Liver (tissue), 9 donors: ENCODE data around the gene ZNF316. TPM values are rescaled to one million over a fixed set of nuclear protein-coding genes. Genes with fewer than 3 reads are reported as not detected.

ENCODE experiments used
- DNase-seq: peaks from one replicate; pipeline ENCODE4 v3.0.0-alpha.2; 2017; ENCODE audit warnings: low spot score
- H3K27ac ChIP-seq, 2 donors: one replicate each; pipeline ENCODE4 v1.7.0; 2013; ENCODE audit warnings: inconsistent platforms in 2 of 2, low read length in 2 of 2, control low read depth in 1 of 2, low read depth in 1 of 2, mild to moderate bottlenecking in 1 of 2
- H3K27me3 ChIP-seq, 4 donors: one replicate each; pipeline versions ENCODE4 v1.6.1 to v1.7.0; 2013; ENCODE audit warnings: low read length in 3 of 4, inconsistent platforms in 1 of 4, mild to moderate bottlenecking in 1 of 4, moderate library complexity in 1 of 4; ENCODE audit not compliant: control insufficient read depth in 4 of 4, insufficient read depth in 4 of 4
- H3K36me3 ChIP-seq, 4 donors: one replicate each; pipeline versions ENCODE4 v1.6.1 to v1.7.0; 2013; ENCODE audit warnings: low read length in 3 of 4, mild to moderate bottlenecking in 3 of 4, low read depth in 1 of 4, moderate library complexity in 1 of 4; ENCODE audit not compliant: control insufficient read depth in 4 of 4, insufficient read depth in 3 of 4
- H3K4me1 ChIP-seq, 4 donors: one replicate each; pipeline versions ENCODE4 v1.6.1 to v1.7.0; 2013; ENCODE audit warnings: low read length in 3 of 4, mild to moderate bottlenecking in 3 of 4, moderate library complexity in 1 of 4; ENCODE audit not compliant: control insufficient read depth in 4 of 4, insufficient read depth in 4 of 4
- H3K4me3 ChIP-seq, 3 donors: one replicate each; pipeline versions ENCODE4 v1.6.1 to v1.7.0; 2013; ENCODE audit warnings: low read length in 3 of 3, control low read depth in 1 of 3, low read depth in 1 of 3, mild to moderate bottlenecking in 1 of 3
- H3K9ac ChIP-seq, 2 donors: one replicate each; pipeline ENCODE4 v1.7.0; 2013; ENCODE audit warnings: low read length in 2 of 2, mild to moderate bottlenecking in 2 of 2, moderate library complexity in 2 of 2, control low read depth in 1 of 2, low read depth in 1 of 2
- H3K9me3 ChIP-seq, 4 donors: one replicate each; pipeline versions ENCODE4 v1.6.1 to v1.7.0; 2013; ENCODE audit warnings: low read length in 3 of 4; ENCODE audit not compliant: control insufficient read depth in 4 of 4
- EGR1 ChIP-seq, 2 donors: IDR thresholded peaks; 2 replicates each; pipeline ENCODE4 v1.6.1; 2016 to 2018; ENCODE audit warnings: antibody characterized with exemption in 2 of 2, low read depth in 2 of 2
- FOXA2 ChIP-seq: IDR thresholded peaks from 2 replicates; pipeline ENCODE4 v1.6.1; 2016; ENCODE audit warnings: antibody characterized with exemption
- GABPA ChIP-seq, 2 donors: IDR thresholded peaks in 1 of 2; conservative IDR thresholded peaks in 1 of 2; 2 replicates each; pipeline ENCODE4 v1.6.1; 2016; ENCODE audit warnings: antibody characterized with exemption in 2 of 2, mild to moderate bottlenecking in 1 of 2, moderate library complexity in 1 of 2
- HNF4A ChIP-seq, 2 donors: conservative IDR thresholded peaks; 2 replicates each; pipeline ENCODE4 v1.6.1; 2016; ENCODE audit warnings: antibody characterized with exemption in 2 of 2, mild to moderate bottlenecking in 2 of 2
- JUND ChIP-seq, 2 donors: IDR thresholded peaks; 2 replicates each; pipeline ENCODE4 v1.6.1; 2016; ENCODE audit warnings: antibody characterized with exemption in 2 of 2
- NR2F2 ChIP-seq: IDR thresholded peaks from 2 replicates; pipeline ENCODE4 v1.6.1; 2016; ENCODE audit warnings: antibody characterized with exemption
- RAD21 ChIP-seq, 2 donors: IDR thresholded peaks; 2 replicates each; pipeline ENCODE4 v1.6.1; 2016; ENCODE audit warnings: antibody characterized with exemption in 2 of 2, mild to moderate bottlenecking in 2 of 2
- REST ChIP-seq: IDR thresholded peaks from 2 replicates; pipeline ENCODE4 v1.6.1; 2016; ENCODE audit warnings: antibody characterized with exemption, mild to moderate bottlenecking
- RXRA ChIP-seq, 2 donors: IDR thresholded peaks; 2 replicates each; pipeline ENCODE4 v1.6.1; 2017 to 2018; ENCODE audit warnings: antibody characterized with exemption in 2 of 2, mild to moderate bottlenecking in 1 of 2
- SP1 ChIP-seq: IDR thresholded peaks from 2 replicates; pipeline ENCODE4 v1.6.1; 2018; ENCODE audit warnings: antibody characterized with exemption, mild to moderate bottlenecking
- TAF1 ChIP-seq: conservative IDR thresholded peaks from 2 replicates; pipeline ENCODE4 v1.6.1; 2016; ENCODE audit warnings: antibody characterized with exemption, mild to moderate bottlenecking
- YY1 ChIP-seq: IDR thresholded peaks from 2 replicates; pipeline ENCODE4 v1.6.1; 2016; ENCODE audit warnings: antibody characterized with exemption, mild to moderate bottlenecking
- WGBS: extraction: QIAGEN DNeasy Blood & Tissue Kit; methylation state at CpG from one replicate; pipeline ENCODE4 v1.1.7; 2013; 5-methylcytosine and 5-hydroxymethylcytosine counted together
- polyA plus RNA-seq, 2 donors: library from polyadenylated mRNA; stranded (reverse) in 1 of 2; unstranded in 1 of 2; fragments of 200-250 nt in 1 of 2; fragments of >200 nt in 1 of 2; fragmentation: Nextera tagmentation in 1 of 2; extraction: Ambion mirVana in 1 of 2; gene quantifications; one replicate each; pipeline versions ENCODE4 v1.2.1 to v1.2.3, GENCODE V29; 2013 to 2015
- total RNA-seq, 2 donors: library from RNA; depleted of rRNA; stranded (reverse); fragments of >200 nt; gene quantifications; one replicate each; pipeline ENCODE4 v1.2.3, GENCODE V29; 2014
- TF ChIP-seq, protein P1 (sequence below): fragments of 150-350 bp; IDR thresholded peaks from 2 replicates; pipeline ENCODE4 v1.5.1; 2017; ENCODE audit warnings: improper control_type of control experiment, low read depth, low read length; ENCODE audit not compliant: missing input control
- TF ChIP-seq, protein P2 (sequence below): IDR thresholded peaks from 2 replicates; pipeline ENCODE4 v1.6.1; 2016; ENCODE audit warnings: antibody characterized with exemption
- TF ChIP-seq, protein P3 (sequence below): IDR thresholded peaks from 2 replicates; pipeline ENCODE4 v1.6.1; 2016; ENCODE audit warnings: antibody characterized with exemption
- donor health status: healthy.
- donor health status: healthy.
- donor health status: healthy.
- donor health status: healthy.
- donor health status: healthy.

Gene ZNF316
- total and polyA plus RNA-seq, 4 donors: 0.35 to 14.3 (median 7.2) TPM

DNA sequence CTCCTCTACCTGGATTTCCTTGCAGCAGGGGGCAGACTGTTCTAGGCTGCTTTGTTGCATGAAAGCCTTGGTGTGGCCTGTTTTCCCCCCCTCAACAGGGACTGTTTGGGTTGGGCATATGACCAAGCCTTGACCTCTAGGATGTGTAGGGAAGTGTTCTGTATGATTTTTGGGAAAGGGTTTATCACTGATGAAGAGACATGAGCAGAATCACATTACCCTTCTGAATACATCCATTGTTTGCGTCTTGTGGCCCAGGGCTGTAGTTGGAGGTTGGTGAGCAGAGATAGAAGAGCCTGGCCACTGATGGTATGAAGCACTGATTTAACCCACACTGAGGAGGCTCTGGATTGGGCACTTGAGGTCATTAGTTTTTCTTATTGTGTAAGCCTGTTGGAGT lies 43.0 kb downstream of the ZNF316 start:
- no peaks in the 10 kb centered on the region for H3K4me1 ChIP-seq
- TF ChIP-seq GABPA (IDR thresholded peaks at IDR 0.05 in 1 of 2, conservative IDR thresholded peaks at IDR 0.05 in 1 of 2) (no peak), YY1 (no peak), NR2F2 (no peak), FOXA2 (no peak), RXRA (IDR thresholded peaks at IDR 0.05) (no peak), JUND (IDR thresholded peaks at IDR 0.05) (no peak), REST (no peak), SP1 (no peak)
- TF ChIP-seq, protein P1, sequence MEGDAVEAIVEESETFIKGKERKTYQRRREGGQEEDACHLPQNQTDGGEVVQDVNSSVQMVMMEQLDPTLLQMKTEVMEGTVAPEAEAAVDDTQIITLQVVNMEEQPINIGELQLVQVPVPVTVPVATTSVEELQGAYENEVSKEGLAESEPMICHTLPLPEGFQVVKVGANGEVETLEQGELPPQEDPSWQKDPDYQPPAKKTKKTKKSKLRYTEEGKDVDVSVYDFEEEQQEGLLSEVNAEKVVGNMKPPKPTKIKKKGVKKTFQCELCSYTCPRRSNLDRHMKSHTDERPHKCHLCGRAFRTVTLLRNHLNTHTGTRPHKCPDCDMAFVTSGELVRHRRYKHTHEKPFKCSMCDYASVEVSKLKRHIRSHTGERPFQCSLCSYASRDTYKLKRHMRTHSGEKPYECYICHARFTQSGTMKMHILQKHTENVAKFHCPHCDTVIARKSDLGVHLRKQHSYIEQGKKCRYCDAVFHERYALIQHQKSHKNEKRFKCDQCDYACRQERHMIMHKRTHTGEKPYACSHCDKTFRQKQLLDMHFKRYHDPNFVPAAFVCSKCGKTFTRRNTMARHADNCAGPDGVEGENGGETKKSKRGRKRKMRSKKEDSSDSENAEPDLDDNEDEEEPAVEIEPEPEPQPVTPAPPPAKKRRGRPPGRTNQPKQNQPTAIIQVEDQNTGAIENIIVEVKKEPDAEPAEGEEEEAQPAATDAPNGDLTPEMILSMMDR: no peak
- TF ChIP-seq, protein P2, sequence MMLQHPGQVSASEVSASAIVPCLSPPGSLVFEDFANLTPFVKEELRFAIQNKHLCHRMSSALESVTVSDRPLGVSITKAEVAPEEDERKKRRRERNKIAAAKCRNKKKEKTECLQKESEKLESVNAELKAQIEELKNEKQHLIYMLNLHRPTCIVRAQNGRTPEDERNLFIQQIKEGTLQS: no peak
- no peak overlapping the region for H3K27ac ChIP-seq
- WGBS: 98% methylated on average over 1 of the region's 1 CpG
- peak overlapping the region in 2 of 3 donors; percentile 29 to 59 for H3K4me3 ChIP-seq
- no peaks in the 10 kb centered on the region for H3K36me3 ChIP-seq
- H3K27me3 ChIP-seq: no peaks in the 10 kb centered on the region
- DNase-seq: no peak
- no peak overlapping the region for H3K9ac ChIP-seq
- H3K9me3 ChIP-seq: peaks cover 54 to 84% (median 62%) of the 10 kb centered on the region in 4 donors

DNA sequence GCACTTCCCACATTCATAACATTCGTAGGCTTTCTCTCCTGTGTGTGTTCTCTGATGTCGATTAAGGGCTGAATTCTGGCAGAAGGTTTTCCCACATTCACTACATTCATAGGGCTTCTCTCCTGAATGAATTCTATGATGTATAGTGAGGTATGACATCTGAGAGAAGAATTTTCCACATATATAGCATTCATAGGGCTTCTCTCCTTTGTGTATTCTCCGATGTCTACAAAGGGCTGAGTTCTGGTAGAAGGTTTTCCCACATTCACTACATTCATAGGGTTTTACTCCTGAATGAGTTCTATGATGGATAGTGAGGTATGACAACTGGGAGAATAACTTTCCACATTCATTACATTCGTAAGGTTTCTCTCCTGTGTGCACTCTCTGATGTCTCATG lies 54.0 kb downstream of the ZNF316 start:
- WGBS: 98% methylated on average over 4 of the region's 4 CpGs

More for the DNA sequence above, 54.0 kb downstream of the ZNF316 start:
- Histone ChIP-seq H3K27ac (no peak overlapping the region), H3K9me3 (peaks cover 50 to 98% (median 80%) of the 10 kb centered on the region in 4 donors), H3K27me3 (no peaks in the 10 kb centered on the region), H3K9ac (no peak overlapping the region), H3K4me3 (peak overlapping the region in 2 of 3 donors; percentile 15 to 35), H3K4me1 (no peaks in the 10 kb centered on the region), H3K36me3 (peaks cover 26 to 91% (median 89%) of the 10 kb centered on the region in 4 donors)
- no peak for DNase-seq
- TF ChIP-seq, protein P1: no peak
- TF ChIP-seq EGR1 (IDR thresholded peaks at IDR 0.05; ENCODE audit: low read depth in 2 of 2) (no peak), RAD21 (IDR thresholded peaks at IDR 0.05) (no peak), RXRA (IDR thresholded peaks at IDR 0.05) (no peak), HNF4A (conservative IDR thresholded peaks at IDR 0.05) (no peak), TAF1 (no peak)
- TF ChIP-seq, protein P3, sequence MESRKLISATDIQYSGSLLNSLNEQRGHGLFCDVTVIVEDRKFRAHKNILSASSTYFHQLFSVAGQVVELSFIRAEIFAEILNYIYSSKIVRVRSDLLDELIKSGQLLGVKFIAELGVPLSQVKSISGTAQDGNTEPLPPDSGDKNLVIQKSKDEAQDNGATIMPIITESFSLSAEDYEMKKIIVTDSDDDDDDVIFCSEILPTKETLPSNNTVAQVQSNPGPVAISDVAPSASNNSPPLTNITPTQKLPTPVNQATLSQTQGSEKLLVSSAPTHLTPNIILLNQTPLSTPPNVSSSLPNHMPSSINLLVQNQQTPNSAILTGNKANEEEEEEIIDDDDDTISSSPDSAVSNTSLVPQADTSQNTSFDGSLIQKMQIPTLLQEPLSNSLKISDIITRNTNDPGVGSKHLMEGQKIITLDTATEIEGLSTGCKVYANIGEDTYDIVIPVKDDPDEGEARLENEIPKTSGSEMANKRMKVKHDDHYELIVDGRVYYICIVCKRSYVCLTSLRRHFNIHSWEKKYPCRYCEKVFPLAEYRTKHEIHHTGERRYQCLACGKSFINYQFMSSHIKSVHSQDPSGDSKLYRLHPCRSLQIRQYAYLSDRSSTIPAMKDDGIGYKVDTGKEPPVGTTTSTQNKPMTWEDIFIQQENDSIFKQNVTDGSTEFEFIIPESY: peak; percentile 49
- TF ChIP-seq, protein P2: no peak
